Neural cell (in vitro differentiated cells): ENCODE measurements around the gene DHH. TPM values are rescaled to one million over a fixed set of nuclear protein-coding genes. Genes with fewer than 3 reads are reported as not detected.

Source experiments
- H2AFZ ChIP-seq: fragments of 200-600, 300-800 bp; sonication (generic), shearing (Covaris generic); 2 replicates; pipeline ENCODE4 v1.6.0; 2014; ENCODE audit warnings: low read depth, mild to moderate bottlenecking, antibody characterized with exemption, low read length, moderate library complexity
- H3F3A ChIP-seq: fragments of 200-600 bp; shearing (Covaris generic); 2 replicates; pipeline ENCODE4 v1.6.1; 2016; ENCODE audit warnings: mild to moderate bottlenecking, moderate library complexity, mixed read lengths, antibody characterized with exemption, low read length; ENCODE audit not compliant: insufficient read depth, poor library complexity, severe bottlenecking
- H3K27ac ChIP-seq: fragments of 200-600, 300-800 bp; sonication (generic), shearing (Covaris generic); 2 replicates; pipeline ENCODE4 v1.5.1; 2014; ENCODE audit warnings: mild to moderate bottlenecking, low read length, moderate library complexity
- H3K27me3 ChIP-seq: fragments of 300-800, 200-600 bp; sonication (generic), shearing (Covaris generic); 2 replicates; pipeline ENCODE4 v1.6.0; 2014; ENCODE audit warnings: mild to moderate bottlenecking, low read depth, low read length, moderate library complexity; ENCODE audit not compliant: insufficient read depth
- H3K36me3 ChIP-seq: fragments of 300-800, 200-600 bp; sonication (generic), shearing (Covaris generic); 2 replicates; pipeline ENCODE4 v1.5.1; 2014; ENCODE audit warnings: mild to moderate bottlenecking, antibody characterized with exemption, low read length, moderate library complexity; ENCODE audit not compliant: insufficient read depth
- H3K4me2 ChIP-seq: fragments of 300-800, 200-600 bp; sonication (generic), shearing (Covaris generic); 2 replicates; pipeline ENCODE4 v1.6.0; 2014; ENCODE audit warnings: mild to moderate bottlenecking, low read length
- H3K4me3 ChIP-seq: fragments of 300-800, 200-600 bp; sonication (generic), shearing (Covaris generic); 2 replicates; pipeline ENCODE4 v1.5.1; 2014; ENCODE audit warnings: mild to moderate bottlenecking, low read length, moderate library complexity
- H3K79me2 ChIP-seq: fragments of 200-600 bp; shearing (Covaris generic); replicated peaks from 2 replicates; pipeline ENCODE4 v1.6.0; 2014; ENCODE audit warnings: mild to moderate bottlenecking, low read length, moderate library complexity; ENCODE audit not compliant: insufficient read depth
- H3K9ac ChIP-seq: fragments of 300-800, 200-600 bp; sonication (generic), shearing (Covaris generic); 2 replicates; pipeline ENCODE4 v1.6.1; 2016; ENCODE audit warnings: mild to moderate bottlenecking, low read length, mixed read lengths
- H3K9me2 ChIP-seq: fragments of 200-600 bp; shearing (Covaris generic); 2 replicates; pipeline ENCODE4 v1.6.1; 2016; ENCODE audit warnings: mild to moderate bottlenecking, low read length, mixed read lengths; ENCODE audit not compliant: insufficient read depth
- H3K9me3 ChIP-seq: fragments of 200-600, 300-800 bp; sonication (generic), shearing (Covaris generic); 2 replicates; pipeline ENCODE4 v1.6.1; 2016; ENCODE audit warnings: mild to moderate bottlenecking, mixed run types, low read length, moderate library complexity, mixed read lengths
- H4K20me1 ChIP-seq: fragments of 200-600 bp; shearing (Covaris generic); 2 replicates; pipeline ENCODE4 v1.6.1; 2016; ENCODE audit warnings: mild to moderate bottlenecking, mixed run types; ENCODE audit not compliant: insufficient read depth
- CTCF ChIP-seq: fragments of 450-650 bp; IDR thresholded peaks from 2 replicates; pipeline ENCODE4 v1.5.1; 2014; ENCODE audit warnings: antibody characterized with exemption, mild to moderate bottlenecking, moderate library complexity; ENCODE audit not compliant: poor library complexity, severe bottlenecking
- EP300 ChIP-seq: fragments of 450-650 bp; conservative IDR thresholded peaks from 2 replicates; pipeline ENCODE4 v1.6.1; 2014; ENCODE audit warnings: antibody characterized with exemption, mild to moderate bottlenecking, moderate library complexity; ENCODE audit not compliant: poor library complexity, severe bottlenecking
- EZH2 ChIP-seq: fragments of 200-600, 300-800 bp; shearing (Covaris generic), sonication (generic); IDR thresholded peaks from 2 replicates; pipeline ENCODE4 v1.6.1; 2014; ENCODE audit warnings: antibody characterized with exemption, low read length, borderline replicate concordance, mild to moderate bottlenecking; ENCODE audit not compliant: insufficient read depth, poor library complexity, severe bottlenecking
- MXI1 ChIP-seq: fragments of 450-650 bp; conservative IDR thresholded peaks from 2 replicates; pipeline ENCODE4 v1.6.1; 2014; ENCODE audit warnings: antibody characterized with exemption, mild to moderate bottlenecking; ENCODE audit not compliant: poor library complexity, severe bottlenecking
- POLR2AphosphoS5 ChIP-seq: IDR thresholded peaks from 2 replicates; pipeline ENCODE4 v1.6.1; 2012
- RAD21 ChIP-seq: fragments of 450-650 bp; conservative IDR thresholded peaks from 2 replicates; pipeline ENCODE4 v1.6.1; 2014; ENCODE audit warnings: antibody characterized with exemption, mild to moderate bottlenecking, moderate library complexity
- REST ChIP-seq: IDR thresholded peaks from 2 replicates; pipeline ENCODE4 v1.6.1; 2012; ENCODE audit warnings: borderline replicate concordance
- SMC3 ChIP-seq: fragments of 450-650 bp; conservative IDR thresholded peaks from 2 replicates; pipeline ENCODE4 v1.6.1; 2014; ENCODE audit warnings: antibody characterized with exemption, mild to moderate bottlenecking, moderate library complexity; ENCODE audit not compliant: poor library complexity
- TAF1 ChIP-seq: IDR thresholded peaks from 2 replicates; pipeline ENCODE4 v1.6.1; 2012; ENCODE audit warnings: low read depth
- polyA plus RNA-seq: library from polyadenylated mRNA; depleted of rRNA; stranded (reverse); fragments of >200 nt; gene quantifications from 2 replicates; pipeline ENCODE4 v1.2.3, GENCODE V29; 2014

Gene DHH
- polyA plus RNA-seq, 1 donor from 2014 or later = 0.66 TPM

- no peak overlapping the region for H3K4me2 ChIP-seq
- TF ChIP-seq EP300 = no peak
- no peak for TF ChIP-seq SMC3
- no peak for TF ChIP-seq POLR2AphosphoS5
- no peak for TF ChIP-seq CTCF
- no peak for TF ChIP-seq RAD21
- TF ChIP-seq REST = no peak
- TF ChIP-seq EZH2 = no peak
- TF ChIP-seq TAF1 = no peak
- TF ChIP-seq MXI1 = no peak
- no peaks in the 10 kb centered on the region for H3F3A ChIP-seq
- no peaks in the 10 kb centered on the region for H4K20me1 ChIP-seq
- no peaks in the 10 kb centered on the region for H3K79me2 ChIP-seq
- H3K27ac ChIP-seq = no peak overlapping the region
- no peaks in the 10 kb centered on the region for H3K36me3 ChIP-seq
- H3K27me3 ChIP-seq = peaks cover 71% of the 10 kb centered on the region
- no peaks in the 10 kb centered on the region for H3K9me2 ChIP-seq
- H3K9ac ChIP-seq = no peak overlapping the region
- H2AFZ ChIP-seq = no peak overlapping the region
- H3K4me3 ChIP-seq = peak overlapping the region; percentile 72
- H3K9me3 ChIP-seq = no peaks in the 10 kb centered on the region
These were observed 1.7 kb downstream of the DHH start for GRCh38 chr12:49092816-49093406.

- Histone ChIP-seq H3K79me2 (no peaks in the 10 kb centered on the region), H3K4me2 (peak overlapping the region; percentile 76), H2AFZ (no peak overlapping the region)
These were observed 2.4 kb downstream of the DHH start for GRCh38 chr12:49092086-49092815.

More at GRCh38 chr12:49092086-49092815, 2.4 kb downstream of the DHH start:
- no peaks in the 10 kb centered on the region for H3F3A ChIP-seq
- H3K9me3 ChIP-seq = no peaks in the 10 kb centered on the region
- no peak for TF ChIP-seq TAF1
- peak; percentile 55 for TF ChIP-seq POLR2AphosphoS5
- peak; percentile 68 for TF ChIP-seq SMC3
- TF ChIP-seq RAD21 = peak; percentile 69
- TF ChIP-seq MXI1 = peak; percentile 45
- peak; percentile 79 for TF ChIP-seq CTCF
- no peak for TF ChIP-seq EZH2
- TF ChIP-seq EP300 = no peak
- TF ChIP-seq REST = no peak
- H3K9me2 ChIP-seq = no peaks in the 10 kb centered on the region
- no peaks in the 10 kb centered on the region for H3K36me3 ChIP-seq
- H3K27ac ChIP-seq = no peak overlapping the region
- peak overlapping the region; percentile 72 for H3K4me3 ChIP-seq
- H3K27me3 ChIP-seq = peaks cover 72% of the 10 kb centered on the region
- no peaks in the 10 kb centered on the region for H4K20me1 ChIP-seq
- peak overlapping the region; percentile 64 for H3K9ac ChIP-seq
